HepG2 (cell line): ENCODE results near the gene CELF5. TPM values are rescaled to one million over a fixed set of nuclear protein-coding genes. Genes with fewer than 3 reads are reported as not detected.

Source experiments
- ATAC-seq: fragments of 200-7000 bp; cut with Tn5 transposase; 3 replicates; pipeline ENCODE4 v1.9.1; 2020; ENCODE audit warnings: mild to moderate bottlenecking, moderate library complexity
- BruUV-seq: library from RNA; stranded (reverse); fragments of 400-500 nt; replicated peaks from 2 replicates; lab custom pipeline; 2021; lab: Mats Ljungman, UMichigan
- CTCF ChIA-PET: fragments of 300-600 bp; formaldehyde crosslinking; extraction: SDS; loops from one replicate; lab custom pipeline; 2021; ENCODE audit warnings: low total read pairs, inconsistent platforms, low intra/inter-chr PET ratio; lab: Yijun Ruan, JAX
- POLR2A ChIA-PET: fragments of 350-600 bp; sonication (Branson Sonifier 250); formaldehyde crosslinking; loops from one replicate; lab custom pipeline; 2020; ENCODE audit warnings: antibody characterized with exemption, inconsistent platforms; lab: Yijun Ruan, JAX
- DNase-seq: peaks from one replicate; pipeline ENCODE4 v3.0.0-alpha.2; 2015; ENCODE audit warnings: low spot score
- FAIRE-seq: peaks from 3 replicates; lab custom pipeline; 2011; peaks lifted over from hg19 to GRCh38; lab: Jason Lieb, UNC
- H2AFZ ChIP-seq: one replicate; pipeline ENCODE4 v1.6.1; 2011; ENCODE audit warnings: low read length, inconsistent platforms
- H3K27ac ChIP-seq: fragments of 300-600 bp; 3 replicates; pipeline ENCODE4 v1.8.0; 2011; ENCODE audit warnings: mixed run types, mild to moderate bottlenecking, mixed read lengths, low read length, inconsistent platforms; ENCODE audit not compliant: insufficient read depth; ENCODE audit errors: extremely low read length
- H3K27me3 ChIP-seq, 2 experiments: fragments of 200-600 bp in 1 of 2; 2 replicates in 1 of 2; 3 replicates in 1 of 2; pipeline versions ENCODE4 v1.6.0 to v1.8.0; 2011; ENCODE audit warnings: low read length in 2 of 2, mild to moderate bottlenecking in 2 of 2, moderate library complexity in 2 of 2, inconsistent platforms in 1 of 2; ENCODE audit not compliant: insufficient read depth in 2 of 2, control insufficient read depth in 1 of 2
- H3K36me3 ChIP-seq, 2 experiments: fragments of 200-600 bp in 1 of 2; replicated peaks in 1 of 2; 2 replicates in 1 of 2; 3 replicates in 1 of 2; pipeline versions ENCODE4 v1.5.1 to v1.8.0; 2011; ENCODE audit warnings: low read length in 2 of 2, inconsistent platforms in 1 of 2; ENCODE audit not compliant: insufficient read depth in 2 of 2, control insufficient read depth in 1 of 2
- H3K4me1 ChIP-seq: 2 replicates; pipeline ENCODE4 v1.5.1; 2012; ENCODE audit warnings: low read length, inconsistent platforms; ENCODE audit not compliant: insufficient read depth
- H3K4me2 ChIP-seq: 2 replicates; pipeline ENCODE4 v1.6.0; 2011; ENCODE audit warnings: low read depth, low read length, inconsistent platforms
- H3K4me3 ChIP-seq, 3 experiments: fragments of 200-600 bp in 1 of 3; sonication (generic), shearing (Covaris generic) in 1 of 3; replicated peaks in 1 of 3; 2 replicates each; pipeline ENCODE4 v1.5.1; 2011 to 2016; ENCODE audit warnings: low read length in 3 of 3, inconsistent platforms in 2 of 3, low read depth in 2 of 3, mild to moderate bottlenecking in 2 of 3, control low read depth in 1 of 3, mixed read lengths in 1 of 3; ENCODE audit not compliant: insufficient read depth in 1 of 3
- H3K79me2 ChIP-seq: one replicate; pipeline ENCODE4 v1.6.1; 2011; ENCODE audit warnings: low read length, inconsistent platforms; ENCODE audit not compliant: insufficient read depth
- H3K9ac ChIP-seq: 2 replicates; pipeline ENCODE4 v1.6.0; 2011; ENCODE audit warnings: mild to moderate bottlenecking, low read depth, low read length, inconsistent platforms; ENCODE audit not compliant: insufficient read depth
- H3K9me3 ChIP-seq: 2 replicates; pipeline ENCODE4 v1.5.1; 2012; ENCODE audit warnings: mild to moderate bottlenecking, low read length
- H4K20me1 ChIP-seq: 2 replicates; pipeline ENCODE4 v1.6.0; 2011; ENCODE audit warnings: inconsistent platforms, mild to moderate bottlenecking, low read length, moderate library complexity; ENCODE audit not compliant: insufficient read depth
- AGO2 ChIP-seq: fragments of 200-400 bp; formaldehyde crosslinking; optimal IDR thresholded peaks from 2 replicates; pipeline ENCODE3; 2017; ENCODE audit warnings: mild to moderate bottlenecking, low read depth, low read length, moderate library complexity
- JUND ChIP-seq: sonication (generic); formaldehyde crosslinking; IDR thresholded peaks from 2 replicates; pipeline ENCODE4 v1.8.0; 2022; ENCODE audit warnings: mild to moderate bottlenecking, missing genetic modification reagents
- PLSCR1 ChIP-seq: sonication (generic); formaldehyde crosslinking; IDR thresholded peaks from 2 replicates; pipeline ENCODE4 v1.5.0; 2020; ENCODE audit warnings: missing genetic modification reagents, mild to moderate bottlenecking, borderline replicate concordance
- RFXANK ChIP-seq: IDR thresholded peaks from 2 replicates; pipeline ENCODE4 v1.6.1; 2016
- RFXAP ChIP-seq: sonication (generic); formaldehyde crosslinking; IDR thresholded peaks from 2 replicates; pipeline ENCODE4 v1.4.0; 2020; ENCODE audit warnings: missing genetic modification reagents, borderline replicate concordance
- TEF ChIP-seq: sonication (generic); formaldehyde crosslinking; IDR thresholded peaks from 2 replicates; pipeline ENCODE4 v1.5.0; 2020; ENCODE audit warnings: missing genetic modification reagents
- THAP8 ChIP-seq: sonication (generic); formaldehyde crosslinking; IDR thresholded peaks from 2 replicates; pipeline ENCODE4 v1.5.1; 2020; ENCODE audit warnings: missing genetic modification reagents, mild to moderate bottlenecking, borderline replicate concordance
- ZBTB33 ChIP-seq: sonication (generic); formaldehyde crosslinking; IDR thresholded peaks from 2 replicates; pipeline ENCODE4 v1.4.0; 2020; ENCODE audit warnings: missing genetic modification reagents
- WGBS: methylation state at CpG from one replicate; pipeline ENCODE4 v1.1.6; 2017; ENCODE audit warnings: low lambda C conversion rate; 5-methylcytosine and 5-hydroxymethylcytosine counted together
- in situ Hi-C: cut with HindIII; loops from 2 replicates; pipeline ENCODE4 v1.10.0; 2017; ENCODE audit warnings: low pct_unique_long_range_greater_than_20kb; ENCODE audit not compliant: extremely low pct_ligation_motif_present
- intact Hi-C: fragments of 100-400 bp; cut with micrococcal nuclease; formaldehyde crosslinking; loops from one replicate; pipeline ENCODE4 v1.10.0; 2022; ENCODE audit not compliant: unreplicated experiment
- polyA plus RNA-seq, 8 experiments: library from polyadenylated mRNA; depleted of rRNA in 3 of 8; stranded (reverse) in 7 of 8; unstranded in 1 of 8; fragments of >200 nt; fragmentation: Illumina TruSeq in 4 of 8; extraction: Trizol in 4 of 8; gene quantifications; 2 replicates each; pipeline versions ENCODE4 v1.2.1 to v1.2.3, GENCODE V29; 2011 to 2016; ENCODE audit warnings: low read depth in 4 of 8, missing spikeins in 1 of 8, mixed read lengths in 1 of 8; ENCODE audit not compliant: insufficient read depth in 1 of 8
- total RNA-seq, 5 experiments: library from RNA; depleted of rRNA; stranded (reverse); fragments of >200 nt; fragmentation: Illumina TruSeq; extraction: Trizol; gene quantifications; 2 replicates each; pipeline ENCODE4 v1.2.3, GENCODE V29; 2016; ENCODE audit warnings: low read depth in 1 of 5

CELF5 gene
- total and polyA plus RNA-seq, 2 of the 13 experiments (the other 11 are each of a cell fraction or from before 2014, with no cell fraction given), result 0.31 to 0.84 TPM

GRCh38 chr19:3198901-3199700 lies 25.4 kb upstream of the CELF5 start (continued):
- 0 out of 2 replicates have a peak, but pooled peaks have one; percentile 35 for TF ChIP-seq ZBTB33 (CRISPR knock-in tag)
- TF ChIP-seq THAP8 (CRISPR knock-in tag), result no peak

- H3K9ac ChIP-seq, result no peak overlapping the region
- POLR2A ChIA-PET, result no interaction called here
- TF ChIP-seq AGO2 (peak; percentile 70), RFXAP (CRISPR knock-in tag) (no peak), TEF (CRISPR knock-in tag) (no peak), PLSCR1 (CRISPR knock-in tag) (no peak), JUND (CRISPR knock-in tag) (no peak), RFXANK (CRISPR knock-in tag) (no peak)
Observed at GRCh38 chr19:3201072-3201700, 23.3 kb upstream of the CELF5 start.

More at GRCh38 chr19:3201072-3201700, 23.3 kb upstream of the CELF5 start:
- intact Hi-C loops, result no loop called here
- no peak overlapping the region for H2AFZ ChIP-seq
- H3K27me3 ChIP-seq, result no peaks in the 10 kb centered on the region
- DNase-seq (no peak), ATAC-seq (no peak), FAIRE-seq (no peak)
- no peaks in the 10 kb centered on the region for H4K20me1 ChIP-seq
- no peak overlapping the region for H3K4me3 ChIP-seq
- no peak overlapping the region for H3K4me2 ChIP-seq
- peaks cover 3 to 25% of the 10 kb centered on the region in 2 experiments; a peak in 4 of 5 replicates for H3K36me3 ChIP-seq
- no peak overlapping the region for H3K27ac ChIP-seq
- WGBS, result 98% methylated on average over 38 of the region's 39 CpGs
- H3K79me2 ChIP-seq, result no peaks in the 10 kb centered on the region
- H3K4me1 ChIP-seq, result no peaks in the 10 kb centered on the region
- H3K9me3 ChIP-seq, result no peaks in the 10 kb centered on the region
- in situ Hi-C loops, result no loop called here
- CTCF ChIA-PET, result no interaction called here
- BruUV-seq, result no TSS peak
